Measurements from ENCODE around the gene EDARADD. TPM values are rescaled to one million over a fixed set of nuclear protein-coding genes. Genes with fewer than 3 reads are reported as not detected.

The EDARADD gene
- total and polyA plus RNA-seq, 2 of the 13 experiments (the other 11 are each of a cell fraction or from before 2014, with no cell fraction given): 0.03 TPM; not detected in 1

DNA sequence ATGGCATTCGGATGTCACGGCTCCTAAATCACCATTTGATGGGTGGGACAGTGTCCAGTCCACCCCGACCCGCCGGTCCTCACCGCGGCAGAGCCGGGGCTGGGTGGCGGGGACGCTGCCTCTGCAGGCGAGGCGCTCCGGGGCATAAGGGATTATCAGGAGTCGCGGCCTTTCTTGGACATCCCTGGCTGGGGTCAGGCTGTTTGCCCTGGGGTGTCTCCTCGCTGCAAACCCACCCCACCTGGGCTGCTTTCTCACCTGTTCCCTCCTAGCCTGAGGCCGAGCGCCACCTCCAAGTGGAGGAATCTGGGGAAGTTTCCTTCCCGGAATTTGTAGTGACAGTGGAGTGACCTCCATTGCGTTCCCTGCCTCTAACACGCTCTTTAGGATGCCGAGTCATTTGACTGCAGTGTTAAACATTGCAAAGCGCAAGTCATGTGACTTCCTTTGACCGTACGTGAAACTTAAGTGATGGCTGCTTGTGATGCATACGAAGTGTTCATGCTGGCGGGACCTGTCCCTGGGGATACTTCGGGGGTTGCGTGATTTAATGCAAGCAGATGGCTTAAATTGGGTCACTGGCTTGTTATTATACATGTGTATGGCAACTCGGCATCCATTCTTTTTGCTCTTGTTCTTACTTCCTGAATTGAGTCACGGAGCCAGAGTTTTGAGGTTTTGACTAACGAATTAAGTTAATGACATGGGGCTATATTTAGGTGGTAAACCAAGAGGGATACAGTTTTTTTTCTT, 130.2 kb downstream of the EDARADD start (continued):
- TF ChIP-seq, protein P1, sequence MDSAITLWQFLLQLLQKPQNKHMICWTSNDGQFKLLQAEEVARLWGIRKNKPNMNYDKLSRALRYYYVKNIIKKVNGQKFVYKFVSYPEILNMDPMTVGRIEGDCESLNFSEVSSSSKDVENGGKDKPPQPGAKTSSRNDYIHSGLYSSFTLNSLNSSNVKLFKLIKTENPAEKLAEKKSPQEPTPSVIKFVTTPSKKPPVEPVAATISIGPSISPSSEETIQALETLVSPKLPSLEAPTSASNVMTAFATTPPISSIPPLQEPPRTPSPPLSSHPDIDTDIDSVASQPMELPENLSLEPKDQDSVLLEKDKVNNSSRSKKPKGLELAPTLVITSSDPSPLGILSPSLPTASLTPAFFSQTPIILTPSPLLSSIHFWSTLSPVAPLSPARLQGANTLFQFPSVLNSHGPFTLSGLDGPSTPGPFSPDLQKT (CRISPR knock-in tag; IDR thresholded peaks at IDR 0.05; ENCODE audit: borderline replicate concordance): no peak
- TF ChIP-seq YY1 (IDR thresholded peaks at IDR 0.05; ENCODE audit: insufficient read depth, insufficient replicate concordance, low read depth, low read length): peak; percentile 63
- 0 out of 2 replicates have a peak, but pooled peaks have one; percentile 10 for TF ChIP-seq STAG1 (CRISPR knock-in tag; IDR thresholded peaks at IDR 0.05)
- TF ChIP-seq ISL2 (CRISPR knock-in tag; IDR thresholded peaks at IDR 0.05): no peak; the same call in 1 of the 2 replicates
- TF ChIP-seq, protein P2, sequence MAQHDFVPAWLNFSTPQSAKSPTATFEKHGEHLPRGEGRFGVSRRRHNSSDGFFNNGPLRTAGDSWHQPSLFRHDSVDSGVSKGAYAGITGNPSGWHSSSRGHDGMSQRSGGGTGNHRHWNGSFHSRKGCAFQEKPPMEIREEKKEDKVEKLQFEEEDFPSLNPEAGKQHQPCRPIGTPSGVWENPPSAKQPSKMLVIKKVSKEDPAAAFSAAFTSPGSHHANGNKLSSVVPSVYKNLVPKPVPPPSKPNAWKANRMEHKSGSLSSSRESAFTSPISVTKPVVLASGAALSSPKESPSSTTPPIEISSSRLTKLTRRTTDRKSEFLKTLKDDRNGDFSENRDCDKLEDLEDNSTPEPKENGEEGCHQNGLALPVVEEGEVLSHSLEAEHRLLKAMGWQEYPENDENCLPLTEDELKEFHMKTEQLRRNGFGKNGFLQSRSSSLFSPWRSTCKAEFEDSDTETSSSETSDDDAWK (CRISPR knock-in tag; IDR thresholded peaks at IDR 0.05): no peak
- no peak for TF ChIP-seq SNAI1 (CRISPR knock-in tag; IDR thresholded peaks at IDR 0.05; ENCODE audit: borderline replicate concordance)
- TF ChIP-seq, protein P3, sequence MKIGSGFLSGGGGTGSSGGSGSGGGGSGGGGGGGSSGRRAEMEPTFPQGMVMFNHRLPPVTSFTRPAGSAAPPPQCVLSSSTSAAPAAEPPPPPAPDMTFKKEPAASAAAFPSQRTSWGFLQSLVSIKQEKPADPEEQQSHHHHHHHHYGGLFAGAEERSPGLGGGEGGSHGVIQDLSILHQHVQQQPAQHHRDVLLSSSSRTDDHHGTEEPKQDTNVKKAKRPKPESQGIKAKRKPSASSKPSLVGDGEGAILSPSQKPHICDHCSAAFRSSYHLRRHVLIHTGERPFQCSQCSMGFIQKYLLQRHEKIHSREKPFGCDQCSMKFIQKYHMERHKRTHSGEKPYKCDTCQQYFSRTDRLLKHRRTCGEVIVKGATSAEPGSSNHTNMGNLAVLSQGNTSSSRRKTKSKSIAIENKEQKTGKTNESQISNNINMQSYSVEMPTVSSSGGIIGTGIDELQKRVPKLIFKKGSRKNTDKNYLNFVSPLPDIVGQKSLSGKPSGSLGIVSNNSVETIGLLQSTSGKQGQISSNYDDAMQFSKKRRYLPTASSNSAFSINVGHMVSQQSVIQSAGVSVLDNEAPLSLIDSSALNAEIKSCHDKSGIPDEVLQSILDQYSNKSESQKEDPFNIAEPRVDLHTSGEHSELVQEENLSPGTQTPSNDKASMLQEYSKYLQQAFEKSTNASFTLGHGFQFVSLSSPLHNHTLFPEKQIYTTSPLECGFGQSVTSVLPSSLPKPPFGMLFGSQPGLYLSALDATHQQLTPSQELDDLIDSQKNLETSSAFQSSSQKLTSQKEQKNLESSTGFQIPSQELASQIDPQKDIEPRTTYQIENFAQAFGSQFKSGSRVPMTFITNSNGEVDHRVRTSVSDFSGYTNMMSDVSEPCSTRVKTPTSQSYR (CRISPR knock-in tag; IDR thresholded peaks at IDR 0.05; ENCODE audit: borderline replicate concordance): no peak
- no peak for TF ChIP-seq ZBTB42 (CRISPR knock-in tag; IDR thresholded peaks at IDR 0.05)
- TF ChIP-seq, protein P4, sequence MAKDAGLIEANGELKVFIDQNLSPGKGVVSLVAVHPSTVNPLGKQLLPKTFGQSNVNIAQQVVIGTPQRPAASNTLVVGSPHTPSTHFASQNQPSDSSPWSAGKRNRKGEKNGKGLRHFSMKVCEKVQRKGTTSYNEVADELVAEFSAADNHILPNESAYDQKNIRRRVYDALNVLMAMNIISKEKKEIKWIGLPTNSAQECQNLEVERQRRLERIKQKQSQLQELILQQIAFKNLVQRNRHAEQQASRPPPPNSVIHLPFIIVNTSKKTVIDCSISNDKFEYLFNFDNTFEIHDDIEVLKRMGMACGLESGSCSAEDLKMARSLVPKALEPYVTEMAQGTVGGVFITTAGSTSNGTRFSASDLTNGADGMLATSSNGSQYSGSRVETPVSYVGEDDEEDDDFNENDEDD (CRISPR knock-in tag; IDR thresholded peaks at IDR 0.05; ENCODE audit: borderline replicate concordance): peak; percentile 41; the same call in 1 of the 2 replicates
- TF ChIP-seq ZNF782 (CRISPR knock-in tag; IDR thresholded peaks at IDR 0.05; ENCODE audit: borderline replicate concordance): no peak
- TF ChIP-seq NPAS2 (CRISPR knock-in tag; IDR thresholded peaks at IDR 0.05; ENCODE audit: borderline replicate concordance): no peak
- TF ChIP-seq TOPORS (CRISPR knock-in tag; IDR thresholded peaks at IDR 0.05): no peak
- TF ChIP-seq ZBTB21 (CRISPR knock-in tag; IDR thresholded peaks at IDR 0.05): no peak
- TF ChIP-seq ZBTB1 (CRISPR knock-in tag; IDR thresholded peaks at IDR 0.05; ENCODE audit: borderline replicate concordance): no peak
- TF ChIP-seq, protein P5, sequence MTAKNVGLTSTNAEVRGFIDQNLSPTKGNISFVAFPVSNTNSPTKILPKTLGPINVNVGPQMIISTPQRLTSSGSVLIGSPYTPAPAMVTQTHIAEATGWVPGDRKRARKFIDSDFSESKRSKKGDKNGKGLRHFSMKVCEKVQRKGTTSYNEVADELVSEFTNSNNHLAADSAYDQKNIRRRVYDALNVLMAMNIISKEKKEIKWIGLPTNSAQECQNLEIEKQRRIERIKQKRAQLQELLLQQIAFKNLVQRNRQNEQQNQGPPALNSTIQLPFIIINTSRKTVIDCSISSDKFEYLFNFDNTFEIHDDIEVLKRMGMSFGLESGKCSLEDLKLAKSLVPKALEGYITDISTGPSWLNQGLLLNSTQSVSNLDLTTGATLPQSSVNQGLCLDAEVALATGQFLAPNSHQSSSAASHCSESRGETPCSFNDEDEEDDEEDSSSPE (CRISPR knock-in tag; IDR thresholded peaks at IDR 0.05): no peak
- TF ChIP-seq POLR2A (IDR thresholded peaks at IDR 0.05; ENCODE audit: insufficient read depth in 1 of 2, low read depth in 2 of 2, low read length in 2 of 2): peak; percentile 75 to 78
- no peak for TF ChIP-seq MIER3 (CRISPR knock-in tag; IDR thresholded peaks at IDR 0.05; ENCODE audit: borderline replicate concordance)
- TF ChIP-seq, protein P6, sequence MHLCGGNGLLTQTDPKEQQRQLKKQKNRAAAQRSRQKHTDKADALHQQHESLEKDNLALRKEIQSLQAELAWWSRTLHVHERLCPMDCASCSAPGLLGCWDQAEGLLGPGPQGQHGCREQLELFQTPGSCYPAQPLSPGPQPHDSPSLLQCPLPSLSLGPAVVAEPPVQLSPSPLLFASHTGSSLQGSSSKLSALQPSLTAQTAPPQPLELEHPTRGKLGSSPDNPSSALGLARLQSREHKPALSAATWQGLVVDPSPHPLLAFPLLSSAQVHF (CRISPR knock-in tag; IDR thresholded peaks at IDR 0.05): no peak
- TF ChIP-seq ADNP (CRISPR knock-in tag; IDR thresholded peaks at IDR 0.05): no peak
- no peak for TF ChIP-seq MAFK (conservative IDR thresholded peaks at IDR 0.05 in 1 of 2, IDR thresholded peaks at IDR 0.05 in 1 of 2; ENCODE audit: low read length in 2 of 2)
- no peak for TF ChIP-seq MTA1 (CRISPR knock-in tag; IDR thresholded peaks at IDR 0.05; ENCODE audit: borderline replicate concordance)

Measured in HepG2 (cell line).